ENCODE measurements around the gene ABCC1.
A peak's percentile ranks its signal among the peaks of the same experiment; 100 is the strongest.
"Not testable (repeated sequence)": the region's sequence is repeated elsewhere in the genome, so short reads cannot be mapped to it uniquely, and the experiment has no call there.

ABCC1 gene

GRCh38 chr16:15953929-15954813 is 4.8 kb downstream of the ABCC1 start:
- H3K36me3 ChIP-seq (ENCODE audit: control insufficient read depth, insufficient read depth, low read length): no peaks in the 10 kb centered on the region
- no peaks in the 10 kb centered on the region for H3K27me3 ChIP-seq (replicated peaks; ENCODE audit: control insufficient read depth, insufficient read depth, low read length, poor library complexity, severe bottlenecking)
- peaks cover 23% of the 10 kb centered on the region for H3K4me1 ChIP-seq (ENCODE audit: control insufficient read depth, insufficient read depth, low read length, poor library complexity, severe bottlenecking)
- H3K27ac ChIP-seq (ENCODE audit: insufficient read depth, low read length, poor library complexity, severe bottlenecking): peak overlapping the region; percentile 13
- H3K4me3 ChIP-seq (ENCODE audit: insufficient read depth, low read depth, low read length, poor library complexity, severe bottlenecking): no peak overlapping the region
- DNase-seq: no peak
- H3K9me3 ChIP-seq (ENCODE audit: control insufficient read depth, low read length): no peaks in the 10 kb centered on the region

GRCh38 chr16:15954814-15955151 is 5.4 kb downstream of the ABCC1 start:
- no peaks in the 10 kb centered on the region for H3K27me3 ChIP-seq (replicated peaks; ENCODE audit: control insufficient read depth, insufficient read depth, low read length, poor library complexity, severe bottlenecking)
- no peaks in the 10 kb centered on the region for H3K36me3 ChIP-seq (ENCODE audit: control insufficient read depth, insufficient read depth, low read length)
- H3K9me3 ChIP-seq (ENCODE audit: control insufficient read depth, low read length): no peaks in the 10 kb centered on the region
- H3K4me3 ChIP-seq (ENCODE audit: insufficient read depth, low read depth, low read length, poor library complexity, severe bottlenecking): no peak overlapping the region
- DNase-seq: no peak
- peak overlapping the region; percentile 13 for H3K27ac ChIP-seq (ENCODE audit: insufficient read depth, low read length, poor library complexity, severe bottlenecking)
- peaks cover 23% of the 10 kb centered on the region for H3K4me1 ChIP-seq (ENCODE audit: control insufficient read depth, insufficient read depth, low read length, poor library complexity, severe bottlenecking)

- DNase-seq: no peak
- H3K27ac ChIP-seq (ENCODE audit: insufficient read depth, low read length, poor library complexity, severe bottlenecking): no peak overlapping the region
- no peaks in the 10 kb centered on the region for H3K36me3 ChIP-seq (ENCODE audit: control insufficient read depth, insufficient read depth, low read length)
- peaks cover 26% of the 10 kb centered on the region for H3K4me1 ChIP-seq (ENCODE audit: control insufficient read depth, insufficient read depth, low read length, poor library complexity, severe bottlenecking)
- H3K9me3 ChIP-seq (ENCODE audit: control insufficient read depth, low read length): no peaks in the 10 kb centered on the region
- no peak overlapping the region for H3K4me3 ChIP-seq (ENCODE audit: insufficient read depth, low read depth, low read length, poor library complexity, severe bottlenecking)
- no peaks in the 10 kb centered on the region for H3K27me3 ChIP-seq (replicated peaks; ENCODE audit: control insufficient read depth, insufficient read depth, low read length, poor library complexity, severe bottlenecking)
Observed at GRCh38 chr16:15955425-15955824, 6.0 kb downstream of the ABCC1 start.

GRCh38 chr16:15956106-15956505 is 6.7 kb downstream of the ABCC1 start:
- not testable (repeated sequence) for H3K27me3 ChIP-seq (replicated peaks; ENCODE audit: control insufficient read depth, insufficient read depth, low read length, poor library complexity, severe bottlenecking); H3K9me3 ChIP-seq (ENCODE audit: control insufficient read depth, low read length); H3K36me3 ChIP-seq (ENCODE audit: control insufficient read depth, insufficient read depth, low read length); H3K4me3 ChIP-seq (ENCODE audit: insufficient read depth, low read depth, low read length, poor library complexity, severe bottlenecking)
- H3K27ac ChIP-seq (ENCODE audit: insufficient read depth, low read length, poor library complexity, severe bottlenecking): peak overlapping the region; percentile 56
- H3K4me1 ChIP-seq (ENCODE audit: control insufficient read depth, insufficient read depth, low read length, poor library complexity, severe bottlenecking): peaks cover 30% of the 10 kb centered on the region
- peak in 1 of 3 donors; percentile 15 for DNase-seq

- Histone ChIP-seq H3K4me1 (ENCODE audit: control insufficient read depth, insufficient read depth, low read length, poor library complexity, severe bottlenecking) (peaks cover 28% of the 10 kb centered on the region), H3K9me3 (ENCODE audit: control insufficient read depth, low read length) (no peaks in the 10 kb centered on the region), H3K27ac (ENCODE audit: insufficient read depth, low read length, poor library complexity, severe bottlenecking) (peak overlapping the region; percentile 95), H3K27me3 (replicated peaks; ENCODE audit: control insufficient read depth, insufficient read depth, low read length, poor library complexity, severe bottlenecking) (no peaks in the 10 kb centered on the region), H3K36me3 (ENCODE audit: control insufficient read depth, insufficient read depth, low read length) (no peaks in the 10 kb centered on the region), H3K4me3 (ENCODE audit: insufficient read depth, low read depth, low read length, poor library complexity, severe bottlenecking) (no peak overlapping the region)
- no peak for DNase-seq
Observed at GRCh38 chr16:15958703-15959348, 9.4 kb downstream of the ABCC1 start.

- H3K27ac ChIP-seq (ENCODE audit: insufficient read depth, low read length, poor library complexity, severe bottlenecking): peak overlapping the region; percentile 95
- peaks cover 31% of the 10 kb centered on the region for H3K4me1 ChIP-seq (ENCODE audit: control insufficient read depth, insufficient read depth, low read length, poor library complexity, severe bottlenecking)
- no peak for DNase-seq
- H3K4me3 ChIP-seq (ENCODE audit: insufficient read depth, low read depth, low read length, poor library complexity, severe bottlenecking): peak overlapping the region; percentile 27
- H3K27me3 ChIP-seq (replicated peaks; ENCODE audit: control insufficient read depth, insufficient read depth, low read length, poor library complexity, severe bottlenecking): no peaks in the 10 kb centered on the region
- H3K9me3 ChIP-seq (ENCODE audit: control insufficient read depth, low read length): no peaks in the 10 kb centered on the region
- H3K36me3 ChIP-seq (ENCODE audit: control insufficient read depth, insufficient read depth, low read length): no peaks in the 10 kb centered on the region
Observed at GRCh38 chr16:15960124-15960971, 10.9 kb downstream of the ABCC1 start.

- H3K9me3 ChIP-seq (ENCODE audit: control insufficient read depth, low read length): no peaks in the 10 kb centered on the region
- no peaks in the 10 kb centered on the region for H3K27me3 ChIP-seq (replicated peaks; ENCODE audit: control insufficient read depth, insufficient read depth, low read length, poor library complexity, severe bottlenecking)
- no peaks in the 10 kb centered on the region for H3K36me3 ChIP-seq (ENCODE audit: control insufficient read depth, insufficient read depth, low read length)
- H3K4me1 ChIP-seq (ENCODE audit: control insufficient read depth, insufficient read depth, low read length, poor library complexity, severe bottlenecking): peaks cover 31% of the 10 kb centered on the region
- DNase-seq: peak; percentile 55 to 68 (median 65)
- peak overlapping the region; percentile 95 for H3K27ac ChIP-seq (ENCODE audit: insufficient read depth, low read length, poor library complexity, severe bottlenecking)
- H3K4me3 ChIP-seq (ENCODE audit: insufficient read depth, low read depth, low read length, poor library complexity, severe bottlenecking): peak overlapping the region; percentile 27
Observed at GRCh38 chr16:15961060-15961511, 11.7 kb downstream of the ABCC1 start.

- Histone ChIP-seq H3K27ac (ENCODE audit: insufficient read depth, low read length, poor library complexity, severe bottlenecking) (peak overlapping the region; percentile 95), H3K27me3 (replicated peaks; ENCODE audit: control insufficient read depth, insufficient read depth, low read length, poor library complexity, severe bottlenecking) (no peaks in the 10 kb centered on the region), H3K36me3 (ENCODE audit: control insufficient read depth, insufficient read depth, low read length) (no peaks in the 10 kb centered on the region), H3K4me3 (ENCODE audit: insufficient read depth, low read depth, low read length, poor library complexity, severe bottlenecking) (peak overlapping the region; percentile 27), H3K4me1 (ENCODE audit: control insufficient read depth, insufficient read depth, low read length, poor library complexity, severe bottlenecking) (peaks cover 29% of the 10 kb centered on the region), H3K9me3 (ENCODE audit: control insufficient read depth, low read length) (no peaks in the 10 kb centered on the region)
- DNase-seq: no peak
Observed at GRCh38 chr16:15961571-15962090, 12.2 kb downstream of the ABCC1 start.

GRCh38 chr16:15963307-15963910 is 14.0 kb downstream of the ABCC1 start:
- Histone ChIP-seq H3K36me3 (ENCODE audit: control insufficient read depth, insufficient read depth, low read length) (no peaks in the 10 kb centered on the region), H3K27me3 (replicated peaks; ENCODE audit: control insufficient read depth, insufficient read depth, low read length, poor library complexity, severe bottlenecking) (no peaks in the 10 kb centered on the region), H3K4me1 (ENCODE audit: control insufficient read depth, insufficient read depth, low read length, poor library complexity, severe bottlenecking) (peaks cover 29% of the 10 kb centered on the region), H3K9me3 (ENCODE audit: control insufficient read depth, low read length) (no peaks in the 10 kb centered on the region), H3K4me3 (ENCODE audit: insufficient read depth, low read depth, low read length, poor library complexity, severe bottlenecking) (no peak overlapping the region), H3K27ac (ENCODE audit: insufficient read depth, low read length, poor library complexity, severe bottlenecking) (peak overlapping the region; percentile 19)
- no peak for DNase-seq
